HG03066 (cell line): ENCODE data around the gene SEC61A2.

Source experiments
- ATAC-seq: cut with Tn5 transposase; IDR thresholded peaks from one replicate; pipeline ENCODE4 v1.9.1; 2021; ENCODE audit warnings: low read depth; ENCODE audit not compliant: unreplicated experiment

The SEC61A2 gene

DNA sequence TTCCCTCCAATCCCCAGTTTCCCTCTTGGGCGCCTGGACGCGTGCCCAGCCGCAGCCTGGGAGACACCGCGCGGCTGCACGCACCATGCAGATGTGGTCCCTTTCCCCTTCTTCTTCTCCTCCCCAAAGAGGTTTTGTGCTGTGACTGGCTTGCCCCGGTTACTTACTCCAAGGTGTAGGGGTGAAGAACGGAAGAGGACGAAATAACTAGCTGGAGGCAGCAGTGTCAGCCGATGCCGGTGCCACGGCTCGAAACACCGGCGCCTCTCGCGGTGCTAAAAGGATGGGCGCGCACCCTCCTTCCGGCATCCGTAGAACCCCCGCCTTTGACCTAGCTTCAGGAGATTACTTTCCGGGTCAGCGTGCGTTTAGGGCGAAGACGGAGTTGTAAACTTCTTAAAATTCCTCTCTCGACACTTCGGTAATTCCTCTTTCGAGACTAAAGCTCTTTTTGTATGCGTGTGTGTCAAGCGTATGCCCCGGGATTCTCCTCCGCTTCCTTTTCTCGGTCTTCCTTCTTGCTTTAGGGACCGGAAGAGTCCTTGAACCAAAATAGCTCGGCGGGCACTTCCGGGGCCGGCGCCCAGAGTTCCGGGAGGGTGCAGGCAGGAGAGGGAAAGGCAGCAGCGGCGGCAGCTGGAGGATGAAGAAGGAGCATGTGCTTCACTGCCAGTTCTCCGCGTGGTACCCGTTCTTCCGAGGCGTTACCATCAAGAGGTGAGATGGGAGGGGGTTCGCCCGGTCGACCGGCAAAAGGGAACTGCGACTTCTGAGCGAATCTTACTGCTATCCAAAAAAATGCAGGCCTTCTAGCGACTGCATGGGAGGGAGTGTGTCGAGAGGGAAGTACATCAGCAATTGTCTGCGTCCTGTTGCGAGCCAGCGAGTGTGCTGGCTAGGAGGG, 66.4 kb downstream of the SEC61A2 start, which contains the start of the genes CDC123 and NUDT5:
Gene CDC123, plus strand, starts transcription at position 586 of the 904 bp plus-strand sequence. Its CDS starts 58 bp downstream, at position 644.
Gene NUDT5, minus strand, starts transcription at position 289 of the 904 bp plus-strand sequence. CDS start 9,600 bp downstream, outside the sequence.
- ATAC-seq: peak; percentile 92

DNA sequence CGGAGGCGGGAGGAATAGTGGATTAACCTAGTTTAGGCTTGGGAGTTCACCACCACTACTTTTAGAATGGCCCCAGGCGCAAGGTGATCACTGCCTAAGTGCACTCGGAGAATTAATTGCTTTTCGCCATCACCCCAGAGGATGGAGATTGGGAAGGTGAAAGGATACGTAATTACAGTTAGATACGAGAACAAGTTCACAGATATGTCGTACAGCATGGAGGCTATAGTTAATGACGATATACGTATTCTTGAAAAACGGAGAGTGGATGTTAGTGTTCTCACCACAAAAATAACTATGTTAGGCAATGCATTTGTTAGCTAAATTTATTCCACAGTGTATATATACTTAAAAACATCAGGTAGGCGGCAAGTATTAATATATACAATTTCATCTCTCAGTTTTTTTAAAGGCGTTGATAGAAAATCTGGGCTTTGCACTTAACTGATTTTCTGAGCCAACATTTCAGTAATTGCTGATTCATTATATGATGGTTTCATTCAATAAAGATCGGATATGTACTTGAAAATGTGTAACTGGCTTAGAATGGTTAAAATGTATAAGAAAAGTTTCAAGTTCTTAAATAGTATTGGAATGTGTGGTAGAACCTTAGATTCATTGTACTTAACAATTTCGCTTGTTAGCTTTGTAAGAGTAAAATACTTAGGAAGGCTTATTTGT, 67.2 kb downstream of the SEC61A2 start:
- ATAC-seq: no peak

- ATAC-seq: no peak
These were observed 68.7 kb downstream of the SEC61A2 start for GRCh38 chr10:12198156-12198555.

GRCh38 chr10:12200850-12201249, 71.4 kb downstream of the SEC61A2 start:
- ATAC-seq: no peak

DNA sequence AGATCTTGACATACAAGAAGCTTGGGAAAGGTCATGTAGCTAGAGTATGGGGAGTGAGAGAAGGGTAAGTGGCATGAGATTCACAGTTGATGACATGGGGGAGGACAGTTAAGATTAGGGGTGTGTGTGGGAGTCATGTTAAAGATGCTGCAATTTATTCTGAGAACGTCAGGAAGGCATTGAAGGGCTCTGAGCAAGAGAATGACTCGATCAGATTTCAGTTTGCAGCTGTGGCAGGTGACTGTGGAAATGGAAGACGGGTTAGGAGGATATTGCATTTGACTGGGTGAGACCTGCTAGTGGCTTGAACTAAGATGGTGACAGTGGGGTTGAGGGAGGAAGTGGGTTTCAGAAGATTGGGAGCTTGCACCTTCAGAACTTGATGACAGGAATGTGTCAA, 72.1 kb downstream of the SEC61A2 start:
- no peak for ATAC-seq

DNA sequence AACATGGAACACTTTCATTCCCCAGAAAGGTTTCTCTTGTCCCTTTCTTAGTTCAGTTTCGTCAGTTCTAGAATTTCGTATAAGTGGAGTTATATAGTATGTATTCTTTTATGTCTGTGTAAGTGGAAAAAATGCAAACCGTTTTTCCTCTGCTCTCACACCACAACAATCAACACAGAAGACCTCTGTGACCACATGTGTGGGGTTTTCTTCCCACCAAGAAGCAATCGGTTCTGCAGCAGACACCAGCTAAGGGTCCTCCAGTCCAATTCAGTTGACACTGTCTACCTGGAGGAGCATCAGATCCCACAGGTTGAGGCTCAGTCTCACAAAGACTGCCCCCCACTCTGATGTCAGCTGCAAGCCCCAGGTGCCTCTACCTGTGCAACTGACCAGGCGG, 72.7 kb downstream of the SEC61A2 start:
- ATAC-seq: no peak

DNA sequence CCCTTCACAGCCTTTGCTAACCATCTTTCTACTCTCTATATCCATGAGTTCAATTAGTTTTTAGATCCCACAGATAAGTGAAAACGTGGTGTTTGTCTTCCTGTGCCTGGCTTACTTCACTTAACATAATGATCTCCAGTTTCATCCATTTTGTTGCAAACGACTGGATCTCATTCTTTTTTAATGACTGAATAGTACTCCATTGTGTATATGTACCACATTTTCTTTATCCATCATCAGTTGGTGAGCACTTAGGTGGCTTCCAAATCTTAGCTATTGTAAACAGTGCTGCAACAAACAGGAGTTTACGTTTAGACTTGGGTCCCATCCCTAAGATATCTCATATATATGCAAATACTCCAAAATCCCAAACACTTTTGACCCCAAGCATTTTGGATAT, 75.6 kb downstream of the SEC61A2 start:
- ATAC-seq: no peak

GRCh38 chr10:12207114-12207513, 77.6 kb downstream of the SEC61A2 start:
- no peak for ATAC-seq

DNA sequence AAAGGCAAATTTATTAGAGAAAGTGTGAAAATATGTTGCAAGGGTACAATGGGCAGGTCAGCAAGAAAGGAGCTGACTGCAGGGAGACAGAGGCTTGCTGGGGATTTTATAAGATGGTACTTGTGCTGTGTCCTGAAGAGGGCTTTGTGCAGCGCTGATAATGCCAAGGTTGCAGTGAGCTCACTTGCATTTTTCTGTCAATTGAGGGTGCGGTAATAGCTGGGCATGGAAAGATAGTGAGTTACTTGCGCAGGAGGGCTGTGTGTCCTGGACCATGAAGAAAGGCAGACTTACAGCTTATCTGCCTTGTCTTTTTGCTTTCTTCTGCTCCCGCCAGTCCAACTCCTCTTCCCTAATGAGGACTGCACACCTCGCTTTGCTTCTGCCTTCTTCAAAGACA, 79.0 kb downstream of the SEC61A2 start:
- no peak for ATAC-seq

GRCh38 chr10:12212454-12212853, 83.0 kb downstream of the SEC61A2 start:
- ATAC-seq: no peak

GRCh38 chr10:12213621-12214020, 84.1 kb downstream of the SEC61A2 start:
- no peak for ATAC-seq

DNA sequence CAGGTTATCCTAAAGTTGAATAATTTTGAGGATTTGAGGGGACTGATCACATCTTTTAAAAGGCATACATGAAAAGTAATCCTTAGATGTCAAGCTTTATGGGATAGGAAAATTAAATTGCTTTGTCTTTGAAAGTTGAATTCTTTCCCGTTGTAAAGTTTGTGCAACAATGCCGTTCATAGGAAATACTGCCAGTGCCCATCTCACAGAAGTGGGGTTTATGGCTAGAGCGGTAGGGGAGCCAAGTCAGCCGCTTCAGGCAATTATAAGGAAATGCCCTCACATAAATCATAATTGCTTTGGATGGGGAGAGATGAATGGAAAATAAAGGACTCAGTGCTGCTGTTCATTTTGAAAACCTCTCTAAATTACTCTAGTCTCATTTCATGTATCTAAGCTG, 84.6 kb downstream of the SEC61A2 start:
- ATAC-seq: no peak

DNA sequence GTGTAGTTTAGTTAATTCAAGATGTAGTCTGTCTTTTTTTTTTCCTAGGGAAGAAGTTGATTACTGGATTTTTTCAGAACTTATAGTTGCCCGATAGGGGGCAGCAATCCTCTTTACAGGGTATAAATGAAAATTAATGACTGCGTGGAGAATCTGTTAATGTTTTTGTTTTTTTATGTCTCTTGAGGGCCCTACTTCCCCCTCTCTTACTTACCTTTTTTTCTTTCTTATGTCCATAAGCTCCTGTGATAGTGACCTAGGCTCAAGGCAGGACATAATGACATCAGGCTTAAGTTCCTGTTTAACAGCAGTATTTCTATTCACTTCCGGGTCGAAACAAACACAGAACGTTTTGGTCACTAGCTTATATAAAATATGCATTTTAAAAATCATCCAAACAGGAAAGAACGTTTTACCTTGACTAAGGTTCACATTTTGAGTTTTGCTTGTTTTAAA, 85.3 kb downstream of the SEC61A2 start:
- no peak for ATAC-seq
